OCI-LY3 (cell line): ENCODE results near the gene KL.

Experiments used
- EZH2phosphoT487 ChIP-seq: fragments of 200-600 bp; shearing (Covaris generic); IDR thresholded peaks from 2 replicates; pipeline ENCODE4 v1.6.1; 2018; ENCODE audit warnings: antibody characterized with exemption, mixed run types, low read depth
- TF ChIP-seq, protein P1 (sequence below): fragments of 200-600, 300-600 bp; sonication (generic); IDR thresholded peaks from 2 replicates; pipeline ENCODE4 v1.5.1; 2014; ENCODE audit warnings: antibody characterized with exemption, low read length, low read depth

DNA sequence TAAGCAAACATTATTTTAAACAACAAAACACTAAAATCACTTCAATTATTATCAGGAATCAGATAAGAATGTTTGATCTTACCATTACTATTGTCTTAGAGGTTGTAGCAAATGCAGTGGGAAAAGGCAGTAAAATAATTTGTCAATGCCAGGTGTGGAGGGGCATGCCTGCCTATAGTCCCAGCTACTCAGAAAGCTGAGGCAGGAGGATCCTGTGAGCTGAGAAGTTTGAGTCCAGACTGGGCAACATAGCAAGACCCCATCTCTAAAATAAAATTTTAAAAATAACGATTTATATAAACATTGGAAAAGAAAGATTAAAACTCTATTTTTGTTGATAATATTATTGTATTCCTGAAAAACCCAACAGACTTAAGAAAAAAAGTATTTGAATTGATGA, 66.8 kb downstream of the KL start:
- TF ChIP-seq, protein P1, sequence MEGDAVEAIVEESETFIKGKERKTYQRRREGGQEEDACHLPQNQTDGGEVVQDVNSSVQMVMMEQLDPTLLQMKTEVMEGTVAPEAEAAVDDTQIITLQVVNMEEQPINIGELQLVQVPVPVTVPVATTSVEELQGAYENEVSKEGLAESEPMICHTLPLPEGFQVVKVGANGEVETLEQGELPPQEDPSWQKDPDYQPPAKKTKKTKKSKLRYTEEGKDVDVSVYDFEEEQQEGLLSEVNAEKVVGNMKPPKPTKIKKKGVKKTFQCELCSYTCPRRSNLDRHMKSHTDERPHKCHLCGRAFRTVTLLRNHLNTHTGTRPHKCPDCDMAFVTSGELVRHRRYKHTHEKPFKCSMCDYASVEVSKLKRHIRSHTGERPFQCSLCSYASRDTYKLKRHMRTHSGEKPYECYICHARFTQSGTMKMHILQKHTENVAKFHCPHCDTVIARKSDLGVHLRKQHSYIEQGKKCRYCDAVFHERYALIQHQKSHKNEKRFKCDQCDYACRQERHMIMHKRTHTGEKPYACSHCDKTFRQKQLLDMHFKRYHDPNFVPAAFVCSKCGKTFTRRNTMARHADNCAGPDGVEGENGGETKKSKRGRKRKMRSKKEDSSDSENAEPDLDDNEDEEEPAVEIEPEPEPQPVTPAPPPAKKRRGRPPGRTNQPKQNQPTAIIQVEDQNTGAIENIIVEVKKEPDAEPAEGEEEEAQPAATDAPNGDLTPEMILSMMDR: no peak
- TF ChIP-seq EZH2phosphoT487: no peak
